Suppressor macrophage treated with lipopolysaccharide for 4 hours (primary cell): ENCODE measurements around the gene KRTAP5-1.
"Not testable (repeated sequence)": the region's sequence is repeated elsewhere in the genome, so short reads cannot be mapped to it uniquely, and the experiment has no call there.

Experiments used
- DNase-seq: peaks from one replicate; pipeline ENCODE4 v3.0.0-alpha.2; 2020

Gene KRTAP5-1

GRCh38 chr11:1584661-1585370 is at the start of gene KRTAP5-1:
Gene KRTAP5-1, minus strand, starts transcription at chr11:1585283. Its CDS starts 34 bp downstream, at chr11:1585249.
- DNase-seq: not testable (repeated sequence)

- no peak for DNase-seq
These were observed 48.8 kb upstream of the KRTAP5-1 start for GRCh38 chr11:1633864-1634263.

GRCh38 chr11:1632053-1632714 is 47.1 kb upstream of the KRTAP5-1 start:
- DNase-seq: no peak

- no peak for DNase-seq
These were observed 46.0 kb upstream of the KRTAP5-1 start for GRCh38 chr11:1631066-1631568.

GRCh38 chr11:1630271-1630670 is 45.2 kb upstream of the KRTAP5-1 start:
- DNase-seq: no peak

GRCh38 chr11:1629326-1630185 is 44.5 kb upstream of the KRTAP5-1 start, which contains the start of gene KRTAP5-5:
Gene KRTAP5-5, plus strand, starts transcription at chr11:1629775. Its CDS starts 66 bp downstream, at chr11:1629841.
- no peak for DNase-seq

GRCh38 chr11:1628506-1629325 is 43.6 kb upstream of the KRTAP5-1 start:
- peak; percentile 61 for DNase-seq

- no peak for DNase-seq
These were observed 40.5 kb upstream of the KRTAP5-1 start for GRCh38 chr11:1625541-1625940.

GRCh38 chr11:1624621-1625020 is 39.5 kb upstream of the KRTAP5-1 start:
- DNase-seq: no peak

GRCh38 chr11:1623716-1624115 is 38.6 kb upstream of the KRTAP5-1 start:
- DNase-seq: no peak

GRCh38 chr11:1622086-1622485 is 37.0 kb upstream of the KRTAP5-1 start, which contains the start of gene KRTAP5-4:
Gene KRTAP5-4, minus strand, starts transcription at chr11:1622138. Its CDS starts 45 bp downstream, at chr11:1622093.
- DNase-seq: no peak

GRCh38 chr11:1619449-1619848 is 34.4 kb upstream of the KRTAP5-1 start:
- peak; percentile 17 for DNase-seq

GRCh38 chr11:1618231-1618630 is 33.1 kb upstream of the KRTAP5-1 start:
- DNase-seq: no peak

GRCh38 chr11:1608363-1608762 is 23.3 kb upstream of the KRTAP5-1 start, which contains the start of gene KRTAP5-3:
Gene KRTAP5-3, minus strand, starts transcription at chr11:1608463. Its CDS starts 78 bp downstream, at chr11:1608385.
- no peak for DNase-seq

GRCh38 chr11:1607901-1608300 is 22.8 kb upstream of the KRTAP5-1 start:
- DNase-seq: not testable (repeated sequence)

- not testable (repeated sequence) for DNase-seq
These were observed 22.2 kb upstream of the KRTAP5-1 start for GRCh38 chr11:1607156-1607845.

- not testable (repeated sequence) for DNase-seq
These were observed 20.8 kb upstream of the KRTAP5-1 start for GRCh38 chr11:1605923-1606322.

GRCh38 chr11:1604711-1605110 is 19.6 kb upstream of the KRTAP5-1 start:
- DNase-seq: no peak

GRCh38 chr11:1604181-1604580 is 19.1 kb upstream of the KRTAP5-1 start:
- no peak for DNase-seq

GRCh38 chr11:1603629-1604028 is 18.5 kb upstream of the KRTAP5-1 start:
- DNase-seq: no peak

- DNase-seq: not testable (repeated sequence)
These were observed 16.6 kb upstream of the KRTAP5-1 start for GRCh38 chr11:1601663-1602062.
